ENCODE measurements around the gene ARHGAP10. TPM values are rescaled to one million over a fixed set of nuclear protein-coding genes. Genes with fewer than 3 reads are reported as not detected.

The ARHGAP10 gene
- total RNA-seq, 4 donors from 2014 or later, result 186 to 296 (median 192) TPM

DNA sequence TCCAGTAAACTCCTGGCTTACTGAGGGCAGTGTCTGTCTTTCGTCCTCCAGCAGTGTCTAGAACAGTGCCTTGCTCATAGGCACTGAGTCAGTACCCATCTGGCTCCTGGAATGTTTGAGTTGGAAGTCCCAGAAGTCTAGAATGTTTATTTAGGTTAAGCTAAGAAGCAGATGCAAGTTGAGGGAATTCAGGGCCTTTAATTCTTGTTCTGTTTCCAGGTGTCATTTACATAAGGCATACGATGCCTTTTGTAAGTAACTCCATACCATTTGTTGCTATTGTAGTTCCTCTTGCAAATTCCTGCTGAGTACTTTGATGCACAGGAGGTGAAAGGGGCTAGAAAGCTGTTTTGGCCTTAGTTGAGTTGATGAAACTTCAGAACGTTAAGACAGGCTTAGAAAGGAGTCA is 22.2 kb downstream of the ARHGAP10 start:
- WGBS, result 31% methylated on average over 3 of the region's 3 CpGs
- H3K4me1 ChIP-seq, result peaks cover 47 to 98% (median 85%) of the 10 kb centered on the region in 4 donors
- peaks cover 0 to 3% (median 0%) of the 10 kb centered on the region in 4 donors for H3K36me3 ChIP-seq
- TF ChIP-seq POLR2AphosphoS5 (IDR thresholded peaks at IDR 0.05), result peak in 1 of 2 donors; percentile 64
- TF ChIP-seq, protein P1, sequence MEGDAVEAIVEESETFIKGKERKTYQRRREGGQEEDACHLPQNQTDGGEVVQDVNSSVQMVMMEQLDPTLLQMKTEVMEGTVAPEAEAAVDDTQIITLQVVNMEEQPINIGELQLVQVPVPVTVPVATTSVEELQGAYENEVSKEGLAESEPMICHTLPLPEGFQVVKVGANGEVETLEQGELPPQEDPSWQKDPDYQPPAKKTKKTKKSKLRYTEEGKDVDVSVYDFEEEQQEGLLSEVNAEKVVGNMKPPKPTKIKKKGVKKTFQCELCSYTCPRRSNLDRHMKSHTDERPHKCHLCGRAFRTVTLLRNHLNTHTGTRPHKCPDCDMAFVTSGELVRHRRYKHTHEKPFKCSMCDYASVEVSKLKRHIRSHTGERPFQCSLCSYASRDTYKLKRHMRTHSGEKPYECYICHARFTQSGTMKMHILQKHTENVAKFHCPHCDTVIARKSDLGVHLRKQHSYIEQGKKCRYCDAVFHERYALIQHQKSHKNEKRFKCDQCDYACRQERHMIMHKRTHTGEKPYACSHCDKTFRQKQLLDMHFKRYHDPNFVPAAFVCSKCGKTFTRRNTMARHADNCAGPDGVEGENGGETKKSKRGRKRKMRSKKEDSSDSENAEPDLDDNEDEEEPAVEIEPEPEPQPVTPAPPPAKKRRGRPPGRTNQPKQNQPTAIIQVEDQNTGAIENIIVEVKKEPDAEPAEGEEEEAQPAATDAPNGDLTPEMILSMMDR (IDR thresholded peaks at IDR 0.05), result no peak
- H3K4me3 ChIP-seq, result no peak overlapping the region
- H3K9me3 ChIP-seq, result no peaks in the 10 kb centered on the region
- peak overlapping the region; percentile 80 to 81 (median 80) for H3K27ac ChIP-seq (replicated peaks in 1 of 4)
- no peak for DNase-seq (ENCODE audit: extremely low spot score)
- no peaks in the 10 kb centered on the region for H3K27me3 ChIP-seq
- intact Hi-C loops (cut with DNase I), result no loop called here

DNA sequence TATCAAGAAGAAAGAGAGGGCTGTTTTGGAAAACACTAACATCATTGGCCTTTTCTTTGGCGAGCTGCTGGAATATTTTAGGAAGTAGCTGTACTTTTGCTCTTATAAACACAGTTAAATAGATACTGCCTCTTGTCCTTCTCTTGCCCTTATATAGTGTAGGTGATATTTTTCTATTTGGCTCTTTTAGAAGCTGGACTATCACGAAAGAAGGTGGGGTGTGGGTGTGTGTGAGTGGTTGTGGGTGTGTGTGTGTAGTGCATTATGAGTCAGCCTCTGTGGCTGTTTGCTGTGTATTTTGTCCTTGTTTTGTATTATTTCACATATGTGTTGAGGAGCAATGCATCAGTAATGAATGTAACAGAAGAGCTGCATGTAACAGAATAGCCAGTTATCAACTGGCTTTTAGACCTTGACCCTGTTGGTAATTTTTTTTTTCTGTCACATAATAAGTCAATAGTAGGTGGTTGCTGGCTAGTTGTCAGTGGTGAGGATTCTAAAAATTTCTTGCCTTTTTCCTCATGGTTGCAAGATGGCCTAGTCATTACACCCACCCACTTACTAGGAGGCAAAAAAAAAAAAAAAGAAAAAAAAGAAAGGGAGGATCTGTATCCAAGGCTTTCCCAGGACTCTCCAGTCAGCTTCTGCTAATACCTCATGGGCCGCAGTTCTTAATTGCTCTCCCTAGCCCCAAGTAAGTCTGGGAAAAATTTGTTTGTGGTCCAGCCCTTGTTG is 23.8 kb downstream of the ARHGAP10 start:
- Histone ChIP-seq H3K27ac (replicated peaks in 1 of 4) (peak overlapping the region; percentile 80 to 81 (median 80)), H3K36me3 (peaks cover 0 to 3% (median 0%) of the 10 kb centered on the region in 4 donors), H3K4me3 (peak overlapping the region; percentile 11 to 39 (median 16)), H3K4me1 (peaks cover 41 to 98% (median 83%) of the 10 kb centered on the region in 4 donors), H3K9me3 (no peaks in the 10 kb centered on the region), H3K27me3 (no peaks in the 10 kb centered on the region)
- no peak for DNase-seq (ENCODE audit: extremely low spot score)
- WGBS, result 42% methylated on average over 3 of the region's 3 CpGs
- TF ChIP-seq POLR2AphosphoS5 (IDR thresholded peaks at IDR 0.05), result no peak
- TF ChIP-seq, protein P1 (IDR thresholded peaks at IDR 0.05), result no peak
- no peak for TF ChIP-seq EP300 (IDR thresholded peaks at IDR 0.05)
- TF ChIP-seq POLR2A (IDR thresholded peaks at IDR 0.05; ENCODE audit: low read depth), result no peak
- intact Hi-C loops (cut with DNase I), result no loop called here

DNA sequence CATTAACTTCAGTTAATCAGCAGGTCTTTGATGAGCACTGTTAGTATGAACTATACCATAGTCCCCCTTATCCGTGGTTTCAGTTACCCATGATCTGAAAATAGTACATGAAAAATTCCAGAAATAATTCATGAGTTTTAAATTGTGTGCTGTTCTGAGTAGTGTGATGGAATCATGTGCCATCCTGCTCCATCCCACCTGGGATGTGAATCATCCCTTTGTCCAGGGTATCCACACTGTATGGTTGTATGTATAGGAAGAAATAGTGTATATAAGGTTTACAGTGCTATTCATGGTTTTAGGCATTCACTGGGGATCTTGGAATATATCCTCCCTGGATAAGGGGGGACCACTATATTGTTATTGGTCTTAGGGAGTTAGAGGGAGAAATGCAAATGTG is 24.5 kb downstream of the ARHGAP10 start:
- intact Hi-C loops (cut with DNase I), result no loop called here
- Histone ChIP-seq H3K4me3 (no peak overlapping the region), H3K27ac (replicated peaks in 1 of 4) (peak overlapping the region; percentile 80 to 81 (median 80)), H3K4me1 (peaks cover 44 to 98% (median 83%) of the 10 kb centered on the region in 4 donors), H3K9me3 (no peaks in the 10 kb centered on the region), H3K27me3 (no peaks in the 10 kb centered on the region), H3K36me3 (peaks cover 0 to 3% (median 0%) of the 10 kb centered on the region in 4 donors)
- no peak for DNase-seq (ENCODE audit: extremely low spot score)
- 53% methylated on average over 1 of the region's 1 CpG for WGBS
- TF ChIP-seq, protein P1 (IDR thresholded peaks at IDR 0.05), result no peak
- TF ChIP-seq POLR2AphosphoS5 (IDR thresholded peaks at IDR 0.05), result no peak
- no peak for TF ChIP-seq EP300 (IDR thresholded peaks at IDR 0.05)
- no peak for TF ChIP-seq POLR2A (IDR thresholded peaks at IDR 0.05; ENCODE audit: low read depth)

DNA sequence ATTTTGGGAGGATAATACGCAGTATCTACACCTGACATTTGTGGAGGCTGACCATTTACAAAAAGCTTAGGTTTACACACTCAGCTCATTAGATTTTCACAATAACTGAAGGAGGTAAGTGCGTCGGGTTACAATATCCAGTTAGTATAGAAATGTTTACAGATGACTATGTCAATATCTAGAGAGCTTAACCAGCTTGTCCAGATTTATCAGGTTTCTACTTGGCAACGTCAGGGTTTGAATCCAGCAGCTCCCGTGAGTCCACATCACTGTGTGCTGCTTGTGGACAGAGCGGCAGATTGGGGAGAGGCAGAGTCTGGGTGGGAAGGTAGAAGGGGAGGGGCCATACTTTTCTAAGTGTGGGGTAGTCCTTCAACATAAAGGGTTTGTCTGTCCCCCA is 28.3 kb downstream of the ARHGAP10 start:
- Histone ChIP-seq H3K27me3 (no peaks in the 10 kb centered on the region), H3K36me3 (peaks cover 0 to 3% (median 0%) of the 10 kb centered on the region in 4 donors), H3K27ac (replicated peaks in 1 of 4) (peak overlapping the region; percentile 62 to 70 (median 66)), H3K9me3 (no peaks in the 10 kb centered on the region), H3K4me3 (no peak overlapping the region), H3K4me1 (peaks cover 26 to 95% (median 81%) of the 10 kb centered on the region in 4 donors)
- no peak for DNase-seq (ENCODE audit: extremely low spot score)
- no peak for TF ChIP-seq POLR2AphosphoS5 (IDR thresholded peaks at IDR 0.05)
- TF ChIP-seq, protein P1 (IDR thresholded peaks at IDR 0.05), result no peak
- TF ChIP-seq EP300 (IDR thresholded peaks at IDR 0.05), result no peak
- 71% methylated on average over 6 of the region's 6 CpGs for WGBS
- intact Hi-C loops (cut with DNase I), result no loop called here

Data from esophagus muscularis mucosa (tissue), 4 donors.